IgD-negative memory B cell (primary cell): ENCODE data around the gene PON3. TPM values are rescaled to one million over a fixed set of nuclear protein-coding genes. Genes with fewer than 3 reads are reported as not detected.
A peak's percentile ranks its signal among the peaks of the same experiment; 100 is the strongest.

ENCODE experiments used
- H3K27ac Mint-ChIP-seq, 3 donors: one replicate each; pipeline ENCODE4 v1.8.0; 2020 to 2022; ENCODE audit warnings: mild to moderate bottlenecking in 3 of 3, mixed read lengths in 3 of 3, moderate library complexity in 1 of 3
- H3K27me3 Mint-ChIP-seq: one replicate; pipeline ENCODE4 v1.8.0; 2021; ENCODE audit warnings: mixed read lengths
- H3K36me3 Mint-ChIP-seq: one replicate; pipeline ENCODE4 v1.8.0; 2020; ENCODE audit warnings: mild to moderate bottlenecking, mixed read lengths
- H3K4me1 Mint-ChIP-seq, 3 donors: one replicate each; pipeline ENCODE4 v1.8.0; 2020 to 2022; ENCODE audit warnings: mixed read lengths in 3 of 3, mild to moderate bottlenecking in 1 of 3
- H3K4me3 Mint-ChIP-seq, 4 donors: one replicate each; pipeline ENCODE4 v1.8.0; 2020 to 2022; ENCODE audit warnings: mild to moderate bottlenecking in 4 of 4, mixed read lengths in 4 of 4, moderate library complexity in 3 of 4
- H3K9me3 Mint-ChIP-seq, 3 donors: one replicate each; pipeline ENCODE4 v1.8.0; 2020 to 2021; ENCODE audit warnings: mixed read lengths in 3 of 3, mild to moderate bottlenecking in 1 of 3
- polyA plus RNA-seq: library from polyadenylated mRNA; unstranded; fragments of 300-500 nt; fragmentation: Illumina TruSeq; gene quantifications from one replicate; pipeline ENCODE4 v1.2.3, GENCODE V29; 2021

The PON3 gene
- not detected for polyA plus RNA-seq

- H3K36me3 Mint-ChIP-seq = no peaks in the 10 kb centered on the region
- H3K4me1 Mint-ChIP-seq = peaks cover 0 to 1% (median 1%) of the 10 kb centered on the region in 3 donors
- peaks cover 21% of the 10 kb centered on the region for H3K27me3 Mint-ChIP-seq
- no peak within 1 kb of the TSS for H3K27ac Mint-ChIP-seq
- H3K4me3 Mint-ChIP-seq = peak within 1 kb of the TSS in 3 of 4 donors; percentile 23 to 68 (median 23)
- no peaks in the 10 kb centered on the region for H3K9me3 Mint-ChIP-seq
Measured at GRCh38 chr7:95396136-95397032, at the start of gene PON3. PON3 (minus strand) TSS chr7:95396375; CDS start chr7:95396350, 25 bp downstream.

GRCh38 chr7:95444796-95445195 is 48.6 kb upstream of the PON3 start:
- Mint-ChIP-seq H3K4me3 (no peak overlapping the region), H3K27me3 (no peaks in the 10 kb centered on the region), H3K9me3 (no peaks in the 10 kb centered on the region), H3K27ac (no peak overlapping the region), H3K36me3 (no peaks in the 10 kb centered on the region), H3K4me1 (no peaks in the 10 kb centered on the region)

- Mint-ChIP-seq H3K9me3 (no peaks in the 10 kb centered on the region), H3K36me3 (no peaks in the 10 kb centered on the region), H3K27ac (no peak overlapping the region), H3K4me3 (no peak overlapping the region), H3K27me3 (no peaks in the 10 kb centered on the region), H3K4me1 (peaks cover 0 to 2% (median 0%) of the 10 kb centered on the region in 3 donors)
Measured at GRCh38 chr7:95441042-95441823, 45.1 kb upstream of the PON3 start.

DNA sequence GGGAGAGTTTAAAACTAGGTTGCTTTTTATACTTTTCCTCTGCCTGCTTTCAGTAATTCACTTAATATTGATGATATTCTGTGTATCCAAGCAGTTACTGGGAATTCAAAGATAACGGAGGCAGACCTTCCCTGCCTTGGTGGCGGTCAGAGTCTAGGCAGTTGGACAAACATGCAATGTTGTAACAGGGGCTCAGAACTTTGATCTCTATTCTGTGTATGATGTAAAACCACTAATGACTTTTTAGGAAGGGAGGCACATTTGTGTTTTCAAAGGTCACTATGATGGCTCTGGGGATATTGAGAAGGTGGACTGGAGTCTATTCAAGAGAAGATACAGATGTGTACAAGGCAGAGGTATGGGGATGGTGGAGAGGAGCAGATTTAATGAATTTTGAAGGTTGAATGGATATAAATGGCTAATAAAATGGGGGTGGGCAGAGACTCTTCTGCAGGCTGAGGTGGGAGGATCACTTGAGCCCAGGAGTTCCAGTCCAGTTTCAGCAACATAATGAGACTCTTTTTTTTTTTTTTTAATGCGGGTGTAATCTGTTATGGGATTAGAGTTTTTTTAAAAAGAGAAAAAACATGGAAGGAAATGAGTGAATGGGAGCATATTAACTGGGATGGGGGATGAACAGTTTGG is 44.3 kb upstream of the PON3 start:
- Mint-ChIP-seq H3K27ac (no peak overlapping the region), H3K27me3 (no peaks in the 10 kb centered on the region), H3K4me3 (no peak overlapping the region), H3K4me1 (peaks cover 0 to 5% (median 0%) of the 10 kb centered on the region in 3 donors), H3K36me3 (no peaks in the 10 kb centered on the region), H3K9me3 (no peaks in the 10 kb centered on the region)

DNA sequence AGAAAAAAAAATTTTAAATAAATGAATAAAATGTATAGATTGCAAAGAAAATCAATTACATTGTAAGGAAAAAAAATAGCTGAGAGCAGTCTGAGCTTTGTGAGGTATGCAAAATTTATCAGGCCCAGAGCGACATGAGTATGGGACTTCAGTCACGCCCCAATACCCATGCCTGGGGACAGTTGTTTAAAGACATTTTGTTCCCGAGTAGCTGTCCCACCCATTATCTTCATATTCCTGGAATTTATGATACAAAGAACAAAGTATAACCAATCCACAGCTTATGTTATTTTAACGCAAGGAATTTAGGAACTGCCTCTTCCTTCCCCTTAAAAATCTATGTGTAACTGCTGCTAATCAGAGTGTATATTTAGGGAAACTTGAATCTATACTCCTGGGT is 40.2 kb upstream of the PON3 start:
- Mint-ChIP-seq H3K4me3 (peak overlapping the region in 1 of 4 donors; percentile 52), H3K27me3 (no peaks in the 10 kb centered on the region), H3K4me1 (peaks cover 10 to 12% (median 12%) of the 10 kb centered on the region in 3 donors), H3K27ac (no peak overlapping the region), H3K36me3 (no peaks in the 10 kb centered on the region), H3K9me3 (no peaks in the 10 kb centered on the region)

DNA sequence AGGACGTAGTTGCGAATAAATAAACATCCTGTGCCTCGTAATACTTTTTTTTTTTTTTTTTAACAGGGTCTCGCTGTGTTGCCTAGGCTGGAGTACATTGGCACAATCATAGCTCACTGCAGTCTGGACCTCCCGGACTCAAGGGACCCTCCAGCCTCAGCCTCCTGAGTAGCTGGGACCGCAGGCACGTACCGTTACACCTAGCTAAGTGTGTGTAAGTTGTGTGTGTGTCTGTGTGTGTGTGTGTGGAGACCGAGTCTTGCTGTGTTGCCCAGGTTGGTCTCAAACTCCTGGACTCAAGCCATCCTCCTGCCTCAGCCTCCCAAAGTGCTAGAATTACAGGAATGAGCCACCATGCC is 39.2 kb upstream of the PON3 start:
- Mint-ChIP-seq H3K27me3 (no peaks in the 10 kb centered on the region), H3K27ac (peak overlapping the region in 1 of 3 donors; percentile 55), H3K36me3 (no peaks in the 10 kb centered on the region), H3K4me1 (peaks cover 10 to 12% (median 12%) of the 10 kb centered on the region in 3 donors), H3K9me3 (no peaks in the 10 kb centered on the region), H3K4me3 (peak overlapping the region; percentile 79 to 93 (median 88))

- peak within 1 kb of the TSS; percentile 79 to 93 (median 88) for H3K4me3 Mint-ChIP-seq
- peak within 1 kb of the TSS in 1 of 3 donors; percentile 55 for H3K27ac Mint-ChIP-seq
- H3K9me3 Mint-ChIP-seq = no peaks in the 10 kb centered on the region
- H3K36me3 Mint-ChIP-seq = no peaks in the 10 kb centered on the region
- H3K27me3 Mint-ChIP-seq = no peaks in the 10 kb centered on the region
- H3K4me1 Mint-ChIP-seq = peaks cover 10 to 12% (median 12%) of the 10 kb centered on the region in 3 donors
Measured at GRCh38 chr7:95434557-95435421, 38.6 kb upstream of the PON3 start, which contains the start of gene PON2. PON2 (minus strand) TSS chr7:95435028; CDS start chr7:95434951, 77 bp downstream.

DNA sequence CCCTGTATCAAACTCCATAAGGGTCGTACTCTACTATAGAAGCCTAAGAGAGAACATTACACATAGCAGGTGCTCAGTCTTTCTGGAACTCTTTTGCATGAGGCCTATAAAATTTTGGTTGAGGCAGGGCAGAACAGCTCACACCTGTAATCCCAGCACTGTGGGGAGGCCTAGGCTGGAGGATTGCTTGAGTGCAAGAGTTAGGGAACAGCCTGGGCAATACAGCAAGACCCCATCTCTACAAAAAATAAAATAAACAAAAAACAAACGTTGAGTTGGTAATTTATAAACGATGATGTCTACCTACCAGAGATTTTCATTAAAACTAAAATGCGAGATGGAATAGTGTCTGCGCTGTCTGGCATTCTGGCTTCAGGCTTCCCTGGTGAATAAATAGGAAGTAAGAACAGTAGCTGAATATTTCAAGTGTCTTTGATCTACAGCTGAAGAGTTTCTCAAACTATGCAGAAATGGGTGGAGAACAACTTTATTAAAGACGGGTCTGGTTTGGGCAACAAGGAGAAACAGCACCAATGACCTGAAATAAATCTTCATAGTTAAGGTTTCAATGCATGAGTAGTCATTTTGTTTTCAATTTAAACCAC is 37.9 kb upstream of the PON3 start:
- Mint-ChIP-seq H3K36me3 (peaks cover 4% of the 10 kb centered on the region), H3K27me3 (no peaks in the 10 kb centered on the region), H3K4me3 (peak overlapping the region; percentile 61 to 93 (median 83)), H3K27ac (no peak overlapping the region), H3K4me1 (peaks cover 10 to 12% (median 12%) of the 10 kb centered on the region in 3 donors), H3K9me3 (no peaks in the 10 kb centered on the region)

GRCh38 chr7:95433129-95433528 is 37.0 kb upstream of the PON3 start:
- peaks cover 10 to 12% (median 12%) of the 10 kb centered on the region in 3 donors for H3K4me1 Mint-ChIP-seq
- H3K4me3 Mint-ChIP-seq = no peak overlapping the region
- peaks cover 4% of the 10 kb centered on the region for H3K36me3 Mint-ChIP-seq

DNA sequence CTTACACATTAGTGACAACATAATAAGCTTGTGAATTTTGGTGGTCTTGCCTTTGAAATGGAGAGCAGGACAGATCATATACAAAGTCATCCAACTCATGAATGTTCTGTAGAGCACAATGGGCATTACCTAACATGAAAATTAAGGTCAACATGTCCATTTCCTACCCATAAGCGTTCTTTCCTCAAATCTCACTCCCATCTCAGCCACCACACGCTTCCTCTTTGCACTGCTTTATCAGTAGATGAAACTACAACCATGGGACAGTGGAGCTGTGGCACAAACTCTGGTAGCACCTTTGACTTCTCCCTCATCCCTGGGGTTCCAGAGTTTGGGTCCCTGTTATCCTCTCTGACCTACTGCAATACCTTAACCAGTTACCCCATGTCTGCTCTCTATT is 36.4 kb upstream of the PON3 start:
- peaks cover 4% of the 10 kb centered on the region for H3K36me3 Mint-ChIP-seq
- no peaks in the 10 kb centered on the region for H3K9me3 Mint-ChIP-seq

More at GRCh38 chr7:95433129-95433528, 37.0 kb upstream of the PON3 start:
- Mint-ChIP-seq H3K9me3 (no peaks in the 10 kb centered on the region), H3K27ac (no peak overlapping the region), H3K27me3 (no peaks in the 10 kb centered on the region)

GRCh38 chr7:95430864-95431263 is 34.7 kb upstream of the PON3 start:
- Mint-ChIP-seq H3K4me3 (no peak overlapping the region), H3K27me3 (no peaks in the 10 kb centered on the region), H3K27ac (no peak overlapping the region), H3K9me3 (no peaks in the 10 kb centered on the region), H3K4me1 (peaks cover 8 to 12% (median 10%) of the 10 kb centered on the region in 3 donors), H3K36me3 (peaks cover 4% of the 10 kb centered on the region)

More for the DNA sequence above, 36.4 kb upstream of the PON3 start:
- Mint-ChIP-seq H3K4me3 (peak overlapping the region in 1 of 4 donors; percentile 8), H3K27ac (no peak overlapping the region), H3K27me3 (no peaks in the 10 kb centered on the region), H3K4me1 (peaks cover 10 to 12% (median 12%) of the 10 kb centered on the region in 3 donors)

DNA sequence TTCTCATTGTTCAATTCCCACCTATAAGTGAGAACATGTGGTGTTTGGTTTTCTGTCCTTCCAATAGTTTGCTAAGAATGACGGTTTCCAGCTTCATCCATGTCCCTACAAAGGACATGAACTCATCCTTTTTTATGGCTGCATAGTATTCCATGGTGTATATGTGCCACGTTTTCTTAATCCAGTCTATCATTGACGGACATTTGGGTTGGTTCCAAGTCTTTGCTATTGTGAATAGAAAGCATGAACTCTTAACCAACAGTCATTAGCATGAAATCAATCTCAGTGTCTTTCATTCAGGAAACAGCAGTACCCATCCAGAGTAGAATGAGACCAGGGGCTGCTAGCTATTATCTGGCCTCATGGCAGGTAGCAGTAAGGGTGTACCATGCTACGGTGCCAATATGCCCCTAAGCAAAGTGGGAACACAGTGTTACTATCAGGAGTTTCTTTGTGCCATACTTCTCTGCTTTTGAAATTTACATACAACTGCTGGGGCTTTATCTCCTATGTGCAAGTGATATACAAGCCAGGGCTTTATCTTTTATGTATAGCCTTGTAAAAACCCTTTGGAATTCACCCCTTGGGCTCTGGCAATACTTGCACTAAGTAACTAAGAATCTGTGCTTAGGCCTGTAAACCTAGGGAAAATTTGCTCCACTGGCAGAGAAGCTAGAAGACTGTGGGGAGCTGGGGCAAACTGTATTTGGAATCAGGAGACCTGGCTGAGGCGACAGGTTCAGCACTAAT is 33.2 kb upstream of the PON3 start:
- H3K27me3 Mint-ChIP-seq = no peaks in the 10 kb centered on the region
- no peak overlapping the region for H3K4me3 Mint-ChIP-seq

GRCh38 chr7:95427914-95428516 is 31.8 kb upstream of the PON3 start:
- Mint-ChIP-seq H3K27ac (no peak overlapping the region), H3K4me3 (no peak overlapping the region), H3K4me1 (no peaks in the 10 kb centered on the region), H3K9me3 (peaks cover 0 to 1% (median 0%) of the 10 kb centered on the region in 3 donors), H3K36me3 (peaks cover 7% of the 10 kb centered on the region), H3K27me3 (no peaks in the 10 kb centered on the region)

More for the DNA sequence above, 33.2 kb upstream of the PON3 start:
- Mint-ChIP-seq H3K9me3 (no peaks in the 10 kb centered on the region), H3K4me1 (peaks cover 3 to 9% (median 4%) of the 10 kb centered on the region in 3 donors), H3K27ac (no peak overlapping the region), H3K36me3 (peaks cover 4% of the 10 kb centered on the region)
